ENCODE results near the gene FUT7. TPM values are rescaled to one million over a fixed set of nuclear protein-coding genes. Genes with fewer than 3 reads are reported as not detected.

Gene FUT7
- 0.88 TPM for polyA plus RNA-seq (2012; ENCODE audit: insufficient read depth, insufficient read length, low read depth)

DNA sequence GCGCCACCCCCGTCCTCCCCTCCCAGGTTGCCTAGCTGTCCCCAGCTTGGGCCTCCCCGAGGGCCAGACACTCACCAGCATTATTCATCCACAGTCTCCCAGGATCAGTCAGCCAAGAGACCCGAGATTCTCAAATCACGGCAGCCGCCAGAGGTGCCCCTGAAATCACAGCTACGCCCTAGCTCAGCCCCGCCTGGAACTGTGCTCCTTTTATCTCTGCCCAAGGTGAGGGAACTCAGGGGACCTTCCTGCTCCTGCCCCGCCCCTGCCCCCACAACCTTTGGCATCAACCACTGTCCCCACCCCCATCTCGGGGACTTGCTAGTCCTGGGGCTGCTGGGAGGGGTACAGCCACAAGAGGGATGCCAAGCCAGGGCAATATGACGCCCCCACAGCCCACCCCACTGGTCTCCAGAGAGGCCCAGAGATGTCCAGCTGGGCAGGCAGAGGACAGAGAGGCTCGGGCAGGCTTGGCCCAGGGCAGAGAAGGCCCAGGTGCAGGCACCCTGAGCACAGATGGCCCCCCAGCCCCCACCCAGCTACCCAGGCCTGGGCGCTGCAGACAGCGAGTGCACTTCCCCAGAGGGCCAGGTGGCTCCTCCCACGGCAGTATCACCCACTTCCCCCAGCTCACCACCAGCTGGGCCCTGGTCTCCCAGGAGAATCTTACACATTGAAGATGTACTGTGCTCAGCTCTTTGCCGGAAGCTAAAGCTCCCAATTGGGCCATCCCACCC lies at the start of gene FUT7:
FUT7 (minus strand) TSS at position 185 of the 737 bp plus-strand sequence; CDS start at position 88, 97 bp downstream.
- Histone ChIP-seq H3K4me3 (ENCODE audit: low read depth, low read length) (no peak within 1 kb of the TSS), H3K27me3 (no peaks in the 10 kb centered on the region), H3K4me1 (peaks cover 6% of the 10 kb centered on the region), H3K36me3 (peaks cover 2% of the 10 kb centered on the region; the same call in 1 of the 2 replicates), H3K9me3 (no peaks in the 10 kb centered on the region)
- no peak for TF ChIP-seq CTCF (IDR thresholded peaks at IDR 0.05; ENCODE audit: low read depth, low read length)
- peak; percentile 46 for DNase-seq

DNA sequence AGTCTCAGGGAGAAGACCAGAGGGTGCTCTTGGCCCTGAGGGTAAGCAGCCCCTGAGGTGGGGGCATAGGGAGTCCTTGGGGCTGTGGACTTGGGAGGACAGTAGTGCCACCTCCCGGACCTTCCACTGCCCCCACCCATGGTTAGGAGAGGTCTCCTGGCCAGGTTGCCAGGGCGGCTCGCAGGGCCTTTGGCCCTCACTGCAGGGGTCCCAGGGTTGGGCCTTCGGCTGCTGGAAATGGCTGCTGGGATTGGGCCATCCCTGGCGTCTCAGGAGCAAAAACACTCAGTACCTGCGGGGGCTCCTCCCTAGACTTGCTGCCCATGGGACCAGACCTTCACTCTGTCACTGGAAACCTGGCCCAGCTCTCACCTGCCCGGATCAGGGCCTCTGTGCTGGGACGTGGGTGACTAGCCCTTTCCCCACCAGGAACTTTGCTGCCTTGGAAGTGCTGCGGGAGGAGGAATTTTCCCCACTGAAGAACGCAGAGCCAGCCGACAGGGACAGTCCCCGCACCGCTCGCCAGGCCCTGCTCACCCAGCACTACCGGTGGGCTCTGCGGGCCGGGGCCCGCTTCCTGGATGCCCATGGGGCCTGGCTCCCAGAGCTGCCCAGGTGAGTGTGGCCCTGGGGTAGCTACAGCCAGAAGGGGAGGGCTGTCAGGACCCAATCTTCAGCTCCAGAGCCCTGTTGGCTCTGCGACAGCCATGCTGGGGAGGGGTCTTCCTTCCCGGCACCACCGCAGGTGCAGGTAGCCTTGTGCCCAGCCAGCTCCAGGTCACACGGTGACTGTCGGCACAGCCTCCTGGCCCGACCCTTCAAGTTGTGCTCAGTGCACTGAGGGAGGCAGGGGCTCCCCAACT lies 48.6 kb upstream of the FUT7 start:
- no peak for TF ChIP-seq CTCF (IDR thresholded peaks at IDR 0.05; ENCODE audit: low read depth, low read length)
- Histone ChIP-seq H3K9me3 (no peaks in the 10 kb centered on the region), H3K27me3 (no peaks in the 10 kb centered on the region), H3K4me1 (peaks cover 18% of the 10 kb centered on the region), H3K36me3 (peaks cover 42% of the 10 kb centered on the region), H3K4me3 (ENCODE audit: low read depth, low read length) (no peak overlapping the region)
- no peak for DNase-seq

DNA sequence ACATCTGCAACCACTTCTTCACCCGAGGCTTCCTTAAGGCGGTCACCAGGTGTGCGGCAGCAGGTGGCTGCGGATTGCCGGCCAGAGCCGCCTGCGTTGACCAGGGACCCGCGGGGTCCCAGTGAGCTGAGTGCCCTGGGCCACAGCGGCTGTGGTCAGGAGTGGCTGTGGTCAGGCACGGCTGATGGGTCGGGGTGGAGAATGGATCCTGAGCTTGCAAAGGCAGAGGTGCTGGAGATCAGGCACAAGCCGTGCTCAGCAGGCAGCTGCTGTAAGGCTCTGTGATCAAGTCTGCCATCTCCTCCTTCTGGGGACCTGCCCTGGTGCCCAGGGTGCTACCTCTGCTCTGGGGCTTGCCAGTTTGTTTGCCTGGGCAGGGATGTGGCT lies 47.5 kb upstream of the FUT7 start:
- H3K27me3 ChIP-seq: no peaks in the 10 kb centered on the region
- DNase-seq: no peak
- no peak for TF ChIP-seq CTCF (IDR thresholded peaks at IDR 0.05; ENCODE audit: low read depth, low read length)
- H3K4me3 ChIP-seq (ENCODE audit: low read depth, low read length): no peak overlapping the region
- peaks cover 42% of the 10 kb centered on the region for H3K36me3 ChIP-seq
- no peaks in the 10 kb centered on the region for H3K9me3 ChIP-seq
- H3K4me1 ChIP-seq: peaks cover 18% of the 10 kb centered on the region

- Histone ChIP-seq H3K4me1 (peaks cover 17% of the 10 kb centered on the region), H3K27me3 (no peaks in the 10 kb centered on the region), H3K9me3 (no peaks in the 10 kb centered on the region), H3K4me3 (ENCODE audit: low read depth, low read length) (peak overlapping the region; percentile 71; the same call in 1 of the 2 replicates), H3K36me3 (peaks cover 42% of the 10 kb centered on the region)
- DNase-seq: peak; percentile 12
- TF ChIP-seq CTCF (IDR thresholded peaks at IDR 0.05; ENCODE audit: low read depth, low read length): no peak
Measured at GRCh38 chr9:137078701-137079400, 47.0 kb upstream of the FUT7 start.

- DNase-seq: peak; percentile 35
Measured at GRCh38 chr9:137077758-137078693, 46.1 kb upstream of the FUT7 start.

More at GRCh38 chr9:137077758-137078693, 46.1 kb upstream of the FUT7 start:
- H3K4me1 ChIP-seq: peaks cover 10% of the 10 kb centered on the region
- H3K36me3 ChIP-seq: peaks cover 40% of the 10 kb centered on the region
- TF ChIP-seq CTCF (IDR thresholded peaks at IDR 0.05; ENCODE audit: low read depth, low read length): no peak
- no peaks in the 10 kb centered on the region for H3K27me3 ChIP-seq
- peak overlapping the region; percentile 71 for H3K4me3 ChIP-seq (ENCODE audit: low read depth, low read length)
- H3K9me3 ChIP-seq: no peaks in the 10 kb centered on the region
